Breast epithelium (tissue), 3 donors: ENCODE results near the gene LEP.

Source experiments
- CTCF ChIP-seq, 3 donors: fragments of 450-650 bp; IDR thresholded peaks; one replicate each; pipeline ENCODE4 v1.5.1; 2016 to 2017; ENCODE audit warnings: antibody characterized with exemption in 3 of 3, mild to moderate bottlenecking in 3 of 3, moderate library complexity in 3 of 3
- POLR2A ChIP-seq: fragments of 450-650 bp; IDR thresholded peaks from one replicate; pipeline ENCODE4 v1.6.1; 2016; ENCODE audit warnings: antibody characterized with exemption, mild to moderate bottlenecking, moderate library complexity
- POLR2AphosphoS5 ChIP-seq, 3 donors: sonication (generic); formaldehyde crosslinking; IDR thresholded peaks; one replicate each; pipeline ENCODE4 v1.6.1; 2017; ENCODE audit warnings: antibody characterized with exemption in 3 of 3

DNA sequence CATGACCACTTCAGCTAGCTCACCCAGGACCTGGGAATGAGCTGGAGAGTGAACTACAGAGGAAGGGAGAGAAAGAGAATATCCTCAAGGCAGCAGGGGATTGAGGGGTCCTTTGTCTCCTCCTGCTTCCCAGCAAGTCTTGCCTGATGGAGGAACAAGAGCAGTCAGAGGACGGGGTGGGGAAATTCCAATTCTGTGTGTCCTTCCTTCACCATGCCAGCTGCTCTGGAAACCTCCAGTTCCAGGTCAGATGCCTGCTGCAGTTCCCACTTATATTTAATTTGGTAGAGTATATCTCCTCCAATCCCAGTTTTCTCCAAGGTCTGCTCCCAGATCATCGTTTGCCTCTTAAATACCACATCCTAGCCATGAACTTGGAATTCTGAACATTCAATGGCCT is 21.4 kb upstream of the LEP start:
- TF ChIP-seq CTCF (IDR thresholded peaks at IDR 0.05) (no peak), POLR2A (no peak), POLR2AphosphoS5 (IDR thresholded peaks at IDR 0.05) (no peak)
